Colon (tissue), 2 donors: Measurements from ENCODE around the gene NOC2L.
"Not testable (repeated sequence)": the region's sequence is repeated elsewhere in the genome, so short reads cannot be mapped to it uniquely, and the experiment has no call there.

Experiments
- FAIRE-seq: peaks from 2 replicates; lab custom pipeline; 2012; peaks lifted over from hg19 to GRCh38; lab: Jason Lieb, UNC
- donor health status: control.
- donor health status: control.

NOC2L gene

GRCh38 chr1:962381-963300 lies 3.6 kb upstream of the NOC2L start:
- no peak for FAIRE-seq

GRCh38 chr1:961132-961669 lies 2.1 kb upstream of the NOC2L start:
- FAIRE-seq: no peak

- no peak for FAIRE-seq
Observed at GRCh38 chr1:960363-961131, 1.5 kb upstream of the NOC2L start, which contains the start of gene KLHL17. Gene KLHL17 (plus strand): TSS chr1:960584. CDS start chr1:960694, 110 bp downstream.

GRCh38 chr1:959731-960362 lies 791 bp upstream of the NOC2L start:
- no peak for FAIRE-seq

- no peak for FAIRE-seq
Observed at GRCh38 chr1:956636-957035, 2.4 kb downstream of the NOC2L start.

GRCh38 chr1:955474-955873 lies 3.6 kb downstream of the NOC2L start:
- no peak for FAIRE-seq

GRCh38 chr1:954927-955326 lies 4.1 kb downstream of the NOC2L start:
- FAIRE-seq: no peak

- FAIRE-seq: no peak
Observed at GRCh38 chr1:953524-954320, 5.3 kb downstream of the NOC2L start.

GRCh38 chr1:952603-953002 lies 6.5 kb downstream of the NOC2L start:
- FAIRE-seq: no peak

GRCh38 chr1:952201-952600 lies 6.9 kb downstream of the NOC2L start:
- no peak for FAIRE-seq

- no peak for FAIRE-seq
Observed at GRCh38 chr1:951364-951763, 7.7 kb downstream of the NOC2L start.

- FAIRE-seq: no peak
Observed at GRCh38 chr1:950881-951280, 8.2 kb downstream of the NOC2L start.

GRCh38 chr1:950268-950667 lies 8.8 kb downstream of the NOC2L start:
- no peak for FAIRE-seq

GRCh38 chr1:947958-948357 lies 11.1 kb downstream of the NOC2L start:
- no peak for FAIRE-seq

- not testable (repeated sequence) for FAIRE-seq
Observed at GRCh38 chr1:946811-947210, 12.2 kb downstream of the NOC2L start.

GRCh38 chr1:945688-946556 lies 13.1 kb downstream of the NOC2L start:
- no peak for FAIRE-seq

- FAIRE-seq: no peak
Observed at GRCh38 chr1:944341-945325, 14.4 kb downstream of the NOC2L start.

- no peak for FAIRE-seq
Observed at GRCh38 chr1:943545-944340, 15.3 kb downstream of the NOC2L start.
